ENCODE results near the gene PIGB.
"Not testable (repeated sequence)": the region's sequence is repeated elsewhere in the genome, so short reads cannot be mapped to it uniquely, and the experiment has no call there.

PIGB gene

GRCh38 chr15:55383687-55384086 lies 64.7 kb downstream of the PIGB start:
- DNase-seq: no peak

DNA sequence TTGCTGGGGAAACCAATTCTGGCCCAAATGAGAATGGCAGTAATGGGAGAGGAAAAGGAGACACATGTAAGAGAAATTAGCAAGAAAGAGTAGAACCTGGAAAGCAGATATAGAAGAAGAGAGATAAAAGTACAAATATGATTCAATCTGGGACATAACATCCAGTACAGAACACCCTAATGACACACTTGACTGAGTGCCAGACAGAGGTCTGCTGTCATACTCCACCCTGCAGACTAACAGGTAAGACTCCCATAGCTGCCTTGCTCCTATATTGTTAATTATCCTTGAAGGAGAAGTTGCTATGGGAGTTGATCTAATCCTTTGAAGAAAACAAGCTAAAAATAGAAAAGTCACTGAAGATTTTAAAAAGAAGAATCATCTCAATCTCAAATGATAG lies 68.0 kb downstream of the PIGB start:
- no peak for DNase-seq

- DNase-seq: no peak
Measured at GRCh38 chr15:55389264-55389607, 70.2 kb downstream of the PIGB start.

GRCh38 chr15:55394694-55395093 lies 75.7 kb downstream of the PIGB start:
- no peak for DNase-seq

- DNase-seq: no peak
Measured at GRCh38 chr15:55398243-55398642, 79.2 kb downstream of the PIGB start.

GRCh38 chr15:55400050-55400449 lies 81.0 kb downstream of the PIGB start:
- DNase-seq: not testable (repeated sequence)

DNA sequence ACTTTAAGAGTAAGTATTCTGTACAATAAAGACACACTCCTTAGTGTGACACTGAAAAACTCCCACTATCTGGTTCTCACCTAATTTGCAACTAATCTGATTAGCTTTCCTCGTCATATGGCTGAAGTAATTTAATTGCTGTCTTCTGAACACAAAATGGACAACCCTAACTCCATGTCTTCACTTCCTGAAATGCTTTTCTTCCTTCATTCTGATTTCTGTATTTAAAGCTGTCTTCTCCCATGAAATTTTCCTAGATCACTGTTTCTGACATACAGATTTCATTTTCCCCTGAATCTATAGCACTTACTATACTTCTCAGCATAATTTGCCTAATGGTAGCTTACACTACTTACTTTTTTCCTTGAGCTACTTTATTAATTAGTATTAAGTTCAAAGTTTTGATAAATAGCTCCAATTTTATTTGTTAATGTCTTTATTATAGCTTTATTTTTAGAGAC lies 82.8 kb downstream of the PIGB start:
- DNase-seq: no peak

GRCh38 chr15:55402707-55403106 lies 83.7 kb downstream of the PIGB start:
- no peak for DNase-seq

- DNase-seq: no peak
Measured at GRCh38 chr15:55403531-55403930, 84.5 kb downstream of the PIGB start.
